Effector memory CD8-positive, alpha-beta T cell (primary cell): Measurements from ENCODE around the gene MFSD12.
A peak's percentile ranks its signal among the peaks of the same experiment; 100 is the strongest.
"Not testable (repeated sequence)": the region's sequence is repeated elsewhere in the genome, so short reads cannot be mapped to it uniquely, and the experiment has no call there.

Experiments used
- ATAC-seq: fragments of 150-1000 bp; cut with Tn5 transposase; replicated peaks from 2 replicates; pipeline ENCODE4 v1.10.0; 2021; ENCODE audit warnings: mild to moderate bottlenecking, moderate library complexity
- DNase-seq, 3 experiments: peaks; one replicate each; pipeline ENCODE4 v3.0.0; 2021
- H3K27ac Mint-ChIP-seq, 2 donors: one replicate each; pipeline ENCODE4 v1.8.0; 2022; ENCODE audit warnings: mild to moderate bottlenecking in 2 of 2, mixed read lengths in 2 of 2, moderate library complexity in 2 of 2
- H3K27me3 Mint-ChIP-seq, 2 donors: one replicate each; pipeline ENCODE4 v1.8.0; 2022; ENCODE audit warnings: mixed read lengths in 2 of 2
- H3K36me3 Mint-ChIP-seq: one replicate; pipeline ENCODE4 v1.8.0; 2022; ENCODE audit warnings: mild to moderate bottlenecking, moderate library complexity, mixed read lengths; ENCODE audit not compliant: insufficient read depth
- H3K4me1 Mint-ChIP-seq, 2 donors: one replicate each; pipeline ENCODE4 v1.8.0; 2022; ENCODE audit warnings: low read depth in 2 of 2, mixed read lengths in 2 of 2
- H3K4me3 Mint-ChIP-seq, 2 donors: one replicate each; pipeline ENCODE4 v1.8.0; 2022; ENCODE audit warnings: mild to moderate bottlenecking in 2 of 2, mixed read lengths in 2 of 2, moderate library complexity in 2 of 2
- H3K9me3 Mint-ChIP-seq, 2 donors: one replicate each; pipeline ENCODE4 v1.8.0; 2022; ENCODE audit warnings: mixed read lengths in 2 of 2

MFSD12 gene

GRCh38 chr19:3516675-3517207 is 40.6 kb downstream of the MFSD12 start:
- Mint-ChIP-seq H3K4me1 (peaks cover 21 to 43% of the 10 kb centered on the region in 2 donors), H3K27me3 (no peaks in the 10 kb centered on the region), H3K36me3 (peaks cover 32% of the 10 kb centered on the region), H3K9me3 (no peaks in the 10 kb centered on the region), H3K4me3 (peak overlapping the region in 1 of 2 donors; percentile 56), H3K27ac (peak overlapping the region; percentile 79 to 92)
- ATAC-seq (peak; percentile 92), DNase-seq (peak; percentile 51 to 62 (median 61))

GRCh38 chr19:3515891-3516422 is 41.4 kb downstream of the MFSD12 start:
- Mint-ChIP-seq H3K4me3 (peak overlapping the region in 1 of 2 donors; percentile 56), H3K27ac (peak overlapping the region; percentile 79 to 92), H3K36me3 (peaks cover 31% of the 10 kb centered on the region), H3K27me3 (no peaks in the 10 kb centered on the region), H3K4me1 (peaks cover 20 to 44% of the 10 kb centered on the region in 2 donors), H3K9me3 (no peaks in the 10 kb centered on the region)
- DNase-seq (no peak), ATAC-seq (no peak)

DNA sequence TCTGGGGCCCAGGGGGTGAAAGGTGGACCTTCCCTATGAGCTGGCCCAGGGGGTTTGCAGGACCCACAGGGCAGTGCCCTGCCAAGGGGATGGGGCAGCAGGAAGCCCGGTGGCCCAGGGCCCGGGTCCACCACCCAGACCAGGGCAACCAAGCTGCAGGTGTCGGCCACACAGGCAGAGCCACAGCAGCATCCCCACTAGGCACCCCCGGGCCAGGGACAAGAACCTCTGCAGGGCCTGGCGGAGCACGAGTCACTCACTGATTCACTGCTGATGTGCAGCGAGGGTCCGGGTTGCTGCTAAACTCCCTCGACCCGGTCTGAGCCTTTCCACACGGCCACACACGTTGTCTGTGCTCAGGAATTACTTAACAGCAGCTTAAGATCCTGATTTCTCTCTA is 42.5 kb downstream of the MFSD12 start:
- Mint-ChIP-seq H3K4me3 (peak overlapping the region in 1 of 2 donors; percentile 33), H3K4me1 (peaks cover 25 to 45% of the 10 kb centered on the region in 2 donors), H3K27ac (peak overlapping the region; percentile 73 to 92), H3K27me3 (no peaks in the 10 kb centered on the region), H3K36me3 (peaks cover 38% of the 10 kb centered on the region), H3K9me3 (no peaks in the 10 kb centered on the region)
- no peak for DNase-seq
- no peak for ATAC-seq

DNA sequence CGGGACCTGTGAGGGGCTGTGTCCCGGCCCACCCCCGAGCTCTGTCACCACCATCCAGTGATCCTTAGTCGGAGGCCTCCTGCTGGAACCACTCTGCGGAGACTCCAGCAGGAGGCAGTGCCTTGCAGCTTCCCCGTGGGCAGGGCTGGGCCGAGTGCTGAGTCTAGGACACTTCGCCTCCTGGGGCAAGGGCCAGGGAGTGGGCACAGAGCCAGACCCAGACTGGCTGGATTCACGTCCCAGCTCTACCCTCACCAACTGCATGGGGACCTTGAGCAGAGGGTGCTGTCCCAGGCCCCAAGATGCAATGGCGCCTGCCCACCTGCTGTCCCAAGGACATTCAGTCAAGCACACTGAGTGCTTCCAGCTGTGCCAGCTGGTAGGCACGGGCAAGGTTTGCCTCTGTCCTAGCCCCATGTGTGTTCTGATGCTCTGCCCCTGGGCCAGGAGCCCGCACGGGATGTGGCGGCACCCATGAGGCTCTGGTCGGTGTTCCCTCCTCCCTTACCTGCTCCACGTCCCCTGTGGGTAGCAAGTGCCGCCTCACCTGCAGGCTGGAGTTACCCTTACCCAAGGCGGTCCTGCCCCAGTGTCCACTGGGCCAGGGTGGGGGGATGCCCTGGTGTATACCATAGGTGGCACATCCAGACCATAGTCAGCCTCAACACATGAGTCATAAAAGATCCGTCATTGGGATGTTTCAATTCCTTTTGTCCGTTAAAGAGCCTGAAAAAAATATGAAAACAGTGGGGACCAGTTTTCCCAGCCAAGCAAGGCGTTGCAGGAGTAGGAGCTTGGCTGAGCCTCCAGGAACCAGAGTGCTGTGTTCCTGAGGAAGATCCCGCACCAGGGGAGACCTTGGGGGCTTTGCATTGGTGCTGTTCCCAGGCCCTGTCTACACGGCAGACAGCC is 43.9 kb downstream of the MFSD12 start:
- Mint-ChIP-seq H3K27me3 (no peaks in the 10 kb centered on the region), H3K27ac (peak overlapping the region in 1 of 2 donors; percentile 12), H3K4me3 (no peak overlapping the region), H3K36me3 (peaks cover 38% of the 10 kb centered on the region), H3K4me1 (peaks cover 40 to 54% of the 10 kb centered on the region in 2 donors), H3K9me3 (no peaks in the 10 kb centered on the region)
- DNase-seq (no peak), ATAC-seq (no peak)

DNA sequence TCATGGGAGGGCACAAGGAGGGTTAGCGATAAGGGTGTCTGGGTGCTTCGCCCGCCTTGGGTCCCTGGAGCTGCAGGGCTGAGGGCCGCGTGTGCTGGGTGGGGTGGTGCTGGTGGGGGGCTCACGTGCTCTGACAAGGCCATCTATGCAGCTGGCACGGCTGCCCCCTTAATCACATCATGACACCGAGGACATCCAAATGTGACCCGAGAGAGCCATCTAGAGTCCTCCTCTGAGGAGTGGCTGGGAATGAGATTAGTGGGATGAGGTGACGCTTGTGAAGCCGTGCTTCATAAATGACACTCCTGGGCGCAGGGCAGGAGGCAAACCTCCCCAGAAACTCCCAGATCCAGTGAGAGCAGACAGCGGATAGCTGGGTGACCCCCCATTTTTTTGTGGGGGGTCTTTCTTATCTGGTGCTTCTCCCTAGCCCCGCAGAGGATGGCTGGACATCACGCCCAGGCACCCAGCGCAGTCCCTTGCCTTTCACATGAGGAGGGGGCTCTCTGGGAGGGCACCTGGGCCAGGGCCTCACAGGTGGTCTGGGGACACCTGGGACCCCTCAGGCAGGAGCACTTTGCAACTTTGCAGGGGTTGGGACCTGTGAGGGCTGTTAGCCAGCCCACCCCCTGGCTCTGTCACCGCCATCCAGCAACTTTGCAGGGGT is 44.7 kb downstream of the MFSD12 start:
- ATAC-seq (no peak), DNase-seq (no peak)
- H3K36me3 Mint-ChIP-seq, result peaks cover 41% of the 10 kb centered on the region
- H3K4me3 Mint-ChIP-seq, result no peak overlapping the region
- H3K9me3 Mint-ChIP-seq, result no peaks in the 10 kb centered on the region
- peaks cover 43 to 57% of the 10 kb centered on the region in 2 donors for H3K4me1 Mint-ChIP-seq
- H3K27me3 Mint-ChIP-seq, result no peaks in the 10 kb centered on the region
- H3K27ac Mint-ChIP-seq, result peak overlapping the region; percentile 12 to 62

GRCh38 chr19:3511506-3512251 is 45.7 kb downstream of the MFSD12 start:
- Mint-ChIP-seq H3K4me1 (peaks cover 50 to 62% of the 10 kb centered on the region in 2 donors), H3K27me3 (no peaks in the 10 kb centered on the region), H3K4me3 (peak overlapping the region in 1 of 2 donors; percentile 38), H3K9me3 (no peaks in the 10 kb centered on the region), H3K27ac (peak overlapping the region; percentile 62 to 86), H3K36me3 (peaks cover 41% of the 10 kb centered on the region)
- ATAC-seq (no peak), DNase-seq (no peak)

DNA sequence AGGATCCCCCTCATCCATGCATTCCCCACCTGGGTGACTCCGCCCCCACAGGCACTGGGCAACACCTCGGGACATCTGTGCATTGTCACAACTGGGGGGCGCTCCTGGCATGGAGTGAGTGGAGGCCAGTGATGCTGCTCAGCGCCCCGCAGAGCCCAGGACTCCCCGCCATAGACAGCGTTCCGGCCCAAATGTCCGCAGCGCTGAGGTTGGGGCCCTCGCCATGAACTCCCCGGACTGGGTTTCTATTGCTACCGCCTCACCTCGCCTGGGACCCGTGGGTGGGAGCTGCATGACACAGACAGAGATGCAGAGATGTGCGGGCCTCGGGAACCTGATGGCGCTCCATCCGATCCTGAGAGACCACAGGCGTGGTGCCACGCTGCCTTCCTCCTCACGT is 46.7 kb downstream of the MFSD12 start:
- ATAC-seq (no peak), DNase-seq (no peak)
- no peaks in the 10 kb centered on the region for H3K9me3 Mint-ChIP-seq
- H3K4me1 Mint-ChIP-seq, result peaks cover 54 to 56% of the 10 kb centered on the region in 2 donors
- peaks cover 47% of the 10 kb centered on the region for H3K36me3 Mint-ChIP-seq
- H3K27me3 Mint-ChIP-seq, result no peaks in the 10 kb centered on the region
- H3K27ac Mint-ChIP-seq, result peak overlapping the region in 1 of 2 donors; percentile 67
- no peak overlapping the region for H3K4me3 Mint-ChIP-seq

GRCh38 chr19:3509566-3509989 is 47.8 kb downstream of the MFSD12 start:
- peak overlapping the region; percentile 59 to 62 for H3K4me3 Mint-ChIP-seq
- ATAC-seq (no peak), DNase-seq (no peak)
- H3K36me3 Mint-ChIP-seq, result peaks cover 49% of the 10 kb centered on the region
- H3K9me3 Mint-ChIP-seq, result no peaks in the 10 kb centered on the region
- H3K27ac Mint-ChIP-seq, result peak overlapping the region; percentile 35 to 56
- H3K4me1 Mint-ChIP-seq, result peaks cover 58 to 61% of the 10 kb centered on the region in 2 donors
- H3K27me3 Mint-ChIP-seq, result no peaks in the 10 kb centered on the region

- H3K27me3 Mint-ChIP-seq, result no peaks in the 10 kb centered on the region
- H3K27ac Mint-ChIP-seq, result peak overlapping the region; percentile 35 to 56
- H3K36me3 Mint-ChIP-seq, result peaks cover 45% of the 10 kb centered on the region
- peak overlapping the region; percentile 94 to 95 for H3K4me3 Mint-ChIP-seq
- H3K9me3 Mint-ChIP-seq, result no peaks in the 10 kb centered on the region
- DNase-seq (no peak), ATAC-seq (no peak)
- peaks cover 55% of the 10 kb centered on the region in 2 donors for H3K4me1 Mint-ChIP-seq
Measured at GRCh38 chr19:3508771-3509535, 48.4 kb downstream of the MFSD12 start.

GRCh38 chr19:3508121-3508661 is 49.2 kb downstream of the MFSD12 start:
- peaks cover 48% of the 10 kb centered on the region for H3K36me3 Mint-ChIP-seq
- not testable (repeated sequence) for ATAC-seq, H3K27me3 Mint-ChIP-seq, H3K9me3 Mint-ChIP-seq, DNase-seq
- H3K4me3 Mint-ChIP-seq, result peak overlapping the region; percentile 94 to 95
- H3K4me1 Mint-ChIP-seq, result peaks cover 50 to 52% of the 10 kb centered on the region in 2 donors
- peak overlapping the region; percentile 35 to 99 for H3K27ac Mint-ChIP-seq

- Mint-ChIP-seq H3K4me3 (peak overlapping the region; percentile 94 to 95), H3K9me3 (no peaks in the 10 kb centered on the region), H3K27me3 (no peaks in the 10 kb centered on the region), H3K36me3 (peaks cover 48% of the 10 kb centered on the region), H3K27ac (peak overlapping the region; percentile 99), H3K4me1 (peaks cover 50% of the 10 kb centered on the region in 2 donors)
- DNase-seq (no peak), ATAC-seq (no peak)
Measured at GRCh38 chr19:3507371-3508120, 49.8 kb downstream of the MFSD12 start.
